SK-N-SH (cell line): ENCODE measurements around the gene S100A2. TPM values are rescaled to one million over a fixed set of nuclear protein-coding genes. Genes with fewer than 3 reads are reported as not detected.

Experiments
- CTCF ChIA-PET: fragments of 300-600, 350-600 bp; formaldehyde crosslinking; extraction: SDS; loops from one replicate; lab custom pipeline; 2021; lab: Yijun Ruan, JAX
- POLR2A ChIA-PET: fragments of 350-600 bp; sonication (Branson Sonifier 250); formaldehyde crosslinking; extraction: SDS; loops from one replicate; lab custom pipeline; 2020; ENCODE audit warnings: antibody characterized with exemption, inconsistent platforms; lab: Yijun Ruan, JAX
- DNase-seq: peaks from one replicate; pipeline ENCODE4 v3.0.0; 2012
- H2AFZ ChIP-seq: fragments of 200-600 bp; sonication (generic); 2 replicates; pipeline ENCODE4 v1.8.1; 2016; ENCODE audit warnings: antibody characterized with exemption, mild to moderate bottlenecking, low read depth
- H3F3A ChIP-seq: fragments of 200-600 bp; sonication (generic); replicated peaks from 2 replicates; pipeline ENCODE3; 2016; ENCODE audit warnings: antibody characterized with exemption, mild to moderate bottlenecking; ENCODE audit not compliant: insufficient read depth
- H3K27ac ChIP-seq, 2 experiments: fragments of 200-500 bp in 1 of 2; fragments of 200-600 bp in 1 of 2; sonication (Bioruptor generic) in 1 of 2; sonication (generic), shearing (Covaris generic) in 1 of 2; 2 replicates each; pipeline versions ENCODE4 v1.5.1 to v1.6.1; 2014 to 2016; ENCODE audit warnings: low read depth in 2 of 2, inconsistent platforms in 1 of 2, low read length in 1 of 2, mild to moderate bottlenecking in 1 of 2, mixed read lengths in 1 of 2
- H3K27me3 ChIP-seq: fragments of 200-600 bp; sonication (generic), shearing (Covaris generic); 2 replicates; pipeline ENCODE4 v1.6.1; 2016; ENCODE audit warnings: mixed run types; ENCODE audit not compliant: insufficient read depth
- H3K36me3 ChIP-seq, 2 experiments: fragments of 200-500 bp in 1 of 2; fragments of 200-600 bp in 1 of 2; sonication (Bioruptor generic) in 1 of 2; sonication (generic) in 1 of 2; replicated peaks in 1 of 2; 2 replicates each; pipeline versions ENCODE3 to v1.5.1; 2014 to 2016; ENCODE audit warnings: low read length in 1 of 2, mild to moderate bottlenecking in 1 of 2; ENCODE audit not compliant: insufficient read depth in 2 of 2, control insufficient read depth in 1 of 2
- H3K4me1 ChIP-seq, 2 experiments: fragments of 200-500 bp in 1 of 2; fragments of 200-600 bp in 1 of 2; sonication (Bioruptor generic) in 1 of 2; sonication (generic), shearing (Covaris generic) in 1 of 2; 2 replicates each; pipeline versions ENCODE4 v1.5.1 to v1.6.1; 2014 to 2016; ENCODE audit warnings: low read depth in 1 of 2, low read length in 1 of 2, mixed run types in 1 of 2; ENCODE audit not compliant: insufficient read depth in 2 of 2, control insufficient read depth in 1 of 2
- H3K4me2 ChIP-seq: fragments of 200-600 bp; sonication (generic), shearing (Covaris generic); 2 replicates; pipeline ENCODE4 v1.6.1; 2017; ENCODE audit warnings: mixed run types
- H3K4me3 ChIP-seq, 2 experiments: fragments of 200-500 bp in 1 of 2; fragments of 200-600 bp in 1 of 2; sonication (Bioruptor generic) in 1 of 2; sonication (generic), shearing (Covaris generic) in 1 of 2; 2 replicates each; pipeline versions ENCODE4 v1.5.1 to v1.8.1; 2014 to 2016; ENCODE audit warnings: low read depth in 2 of 2, inconsistent platforms in 1 of 2, low read length in 1 of 2, mild to moderate bottlenecking in 1 of 2, mixed read lengths in 1 of 2, moderate library complexity in 1 of 2
- H3K79me2 ChIP-seq: fragments of 200-600 bp; sonication (generic); 2 replicates; pipeline ENCODE4 v1.8.1; 2017; ENCODE audit warnings: mild to moderate bottlenecking; ENCODE audit not compliant: insufficient read depth
- H3K9ac ChIP-seq: fragments of 200-600 bp; sonication (generic); 2 replicates; pipeline ENCODE4 v1.6.1; 2017; ENCODE audit warnings: mixed run types
- H3K9me2 ChIP-seq: fragments of 200-600 bp; sonication (generic); 2 replicates; pipeline ENCODE4 v1.6.1; 2017; ENCODE audit warnings: mixed run types
- H3K9me3 ChIP-seq: fragments of 200-600 bp; sonication (generic); 2 replicates; pipeline ENCODE4 v1.6.1; 2017; ENCODE audit warnings: mixed run types, mild to moderate bottlenecking, moderate library complexity
- H4K20me1 ChIP-seq: fragments of 200-600 bp; sonication (generic); 2 replicates; pipeline ENCODE4 v1.6.1; 2017; ENCODE audit warnings: mild to moderate bottlenecking, mixed run types; ENCODE audit not compliant: insufficient read depth
- CHD2 ChIP-seq: fragments of 150-350 bp; IDR thresholded peaks from 2 replicates; pipeline ENCODE4 v1.6.1; 2018; ENCODE audit warnings: low read length; ENCODE audit not compliant: partially characterized antibody
- EZH2phosphoT487 ChIP-seq: fragments of 200-600 bp; sonication (generic); IDR thresholded peaks from 2 replicates; pipeline ENCODE4 v1.6.1; 2017; ENCODE audit warnings: low read depth, mixed run types, mild to moderate bottlenecking, antibody characterized with exemption, moderate library complexity, borderline replicate concordance
- FOSL2 ChIP-seq: IDR thresholded peaks from 2 replicates; pipeline ENCODE4 v1.4.0; 2012; ENCODE audit warnings: low read depth, mild to moderate bottlenecking, moderate library complexity, borderline replicate concordance
- JUND ChIP-seq: IDR thresholded peaks from 2 replicates; pipeline ENCODE4 v1.4.0; 2012
- MEF2A ChIP-seq: IDR thresholded peaks from 2 replicates; pipeline ENCODE4 v1.4.0; 2012; ENCODE audit warnings: low read depth, borderline replicate concordance
- NRF1 ChIP-seq: IDR thresholded peaks from 2 replicates; pipeline ENCODE4 v1.6.1; 2012; ENCODE audit warnings: low read depth, mild to moderate bottlenecking, low read length
- RCOR1 ChIP-seq: fragments of 150-350 bp; IDR thresholded peaks from 2 replicates; pipeline ENCODE4 v1.6.1; 2017; ENCODE audit warnings: antibody characterized with exemption, low read length
- RXRA ChIP-seq: IDR thresholded peaks from 2 replicates; pipeline ENCODE4 v1.4.0; 2012; ENCODE audit warnings: low read depth, mild to moderate bottlenecking, borderline replicate concordance
- SMC3 ChIP-seq: IDR thresholded peaks from 2 replicates; pipeline ENCODE4 v1.6.1; 2012; ENCODE audit warnings: low read depth, low read length, improper control_type of control experiment
- TAF1 ChIP-seq: IDR thresholded peaks from 2 replicates; pipeline ENCODE4 v1.6.1; 2012; ENCODE audit warnings: low read depth, mild to moderate bottlenecking, low read length, moderate library complexity, borderline replicate concordance
- WGBS: methylation state at CpG from one replicate; pipeline ENCODE4 v1.1.6; 2017; ENCODE audit warnings: low lambda C conversion rate; 5-methylcytosine and 5-hydroxymethylcytosine counted together
- polyA plus RNA-seq, 3 experiments: library from polyadenylated mRNA; depleted of rRNA; stranded (reverse); fragments of >200 nt; gene quantifications; 2 replicates each; pipeline ENCODE4 v1.2.3, GENCODE V29; 2012
- TF ChIP-seq, protein P1 (sequence below): IDR thresholded peaks from 2 replicates; pipeline ENCODE4 v1.6.1; 2012; ENCODE audit warnings: mild to moderate bottlenecking, low read depth, low read length, moderate library complexity
- TF ChIP-seq, protein P2 (sequence below): fragments of 200-600 bp; sonication (generic); IDR thresholded peaks from 2 replicates; pipeline ENCODE4 v1.6.1; 2017; ENCODE audit warnings: antibody characterized with exemption, mild to moderate bottlenecking, moderate library complexity
- TF ChIP-seq, protein P3 (sequence below): IDR thresholded peaks from 2 replicates; pipeline ENCODE4 v1.4.0; 2012; ENCODE audit warnings: low read depth, borderline replicate concordance

Gene S100A2
- polyA plus RNA-seq, 1 of the 3 experiments (the other 2 are of a cell fraction) = 31.4 TPM

DNA sequence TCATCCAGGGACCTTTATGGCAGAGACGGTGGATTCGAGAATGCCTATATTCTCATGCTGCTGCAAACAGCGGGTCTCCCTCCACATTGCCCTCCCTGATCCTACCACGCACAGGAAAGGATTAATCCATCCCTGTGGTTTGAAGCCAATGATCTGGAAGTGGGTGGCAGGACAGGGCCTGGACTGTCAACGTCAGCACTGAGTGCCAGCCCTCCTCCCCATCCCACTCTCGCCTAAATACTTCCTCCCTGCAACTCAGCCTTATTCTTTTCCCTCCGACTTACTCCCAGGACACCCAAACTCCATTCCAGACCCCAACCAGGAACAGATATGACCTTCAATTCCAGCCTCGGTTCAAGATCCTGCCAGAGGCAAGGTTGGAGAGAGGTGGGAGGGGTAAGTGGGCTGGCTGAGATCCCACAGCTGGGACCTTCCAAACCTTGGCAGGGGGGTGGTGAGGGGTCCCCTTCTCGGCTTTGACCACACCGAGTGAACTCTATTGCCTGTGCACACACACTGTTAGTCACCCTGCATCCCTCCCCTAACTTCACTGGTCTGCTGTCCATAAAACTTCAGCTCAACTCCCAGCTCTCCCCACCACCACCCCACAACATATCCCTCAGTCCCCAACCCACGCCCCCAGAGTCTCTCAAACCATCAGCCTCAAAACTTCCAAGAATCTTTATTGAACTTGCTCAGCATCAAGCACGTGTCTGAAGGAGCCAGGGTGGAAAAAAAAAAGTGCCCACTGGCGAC lies 22.5 kb downstream of the S100A2 start:
- no peak for DNase-seq
- H3K9me2 ChIP-seq = no peaks in the 10 kb centered on the region
- H4K20me1 ChIP-seq = no peaks in the 10 kb centered on the region
- H3K27me3 ChIP-seq = no peaks in the 10 kb centered on the region
- no peak overlapping the region for H3K4me3 ChIP-seq
- no peak for TF ChIP-seq SMC3
- TF ChIP-seq TAF1 = no peak
- TF ChIP-seq, protein P1, sequence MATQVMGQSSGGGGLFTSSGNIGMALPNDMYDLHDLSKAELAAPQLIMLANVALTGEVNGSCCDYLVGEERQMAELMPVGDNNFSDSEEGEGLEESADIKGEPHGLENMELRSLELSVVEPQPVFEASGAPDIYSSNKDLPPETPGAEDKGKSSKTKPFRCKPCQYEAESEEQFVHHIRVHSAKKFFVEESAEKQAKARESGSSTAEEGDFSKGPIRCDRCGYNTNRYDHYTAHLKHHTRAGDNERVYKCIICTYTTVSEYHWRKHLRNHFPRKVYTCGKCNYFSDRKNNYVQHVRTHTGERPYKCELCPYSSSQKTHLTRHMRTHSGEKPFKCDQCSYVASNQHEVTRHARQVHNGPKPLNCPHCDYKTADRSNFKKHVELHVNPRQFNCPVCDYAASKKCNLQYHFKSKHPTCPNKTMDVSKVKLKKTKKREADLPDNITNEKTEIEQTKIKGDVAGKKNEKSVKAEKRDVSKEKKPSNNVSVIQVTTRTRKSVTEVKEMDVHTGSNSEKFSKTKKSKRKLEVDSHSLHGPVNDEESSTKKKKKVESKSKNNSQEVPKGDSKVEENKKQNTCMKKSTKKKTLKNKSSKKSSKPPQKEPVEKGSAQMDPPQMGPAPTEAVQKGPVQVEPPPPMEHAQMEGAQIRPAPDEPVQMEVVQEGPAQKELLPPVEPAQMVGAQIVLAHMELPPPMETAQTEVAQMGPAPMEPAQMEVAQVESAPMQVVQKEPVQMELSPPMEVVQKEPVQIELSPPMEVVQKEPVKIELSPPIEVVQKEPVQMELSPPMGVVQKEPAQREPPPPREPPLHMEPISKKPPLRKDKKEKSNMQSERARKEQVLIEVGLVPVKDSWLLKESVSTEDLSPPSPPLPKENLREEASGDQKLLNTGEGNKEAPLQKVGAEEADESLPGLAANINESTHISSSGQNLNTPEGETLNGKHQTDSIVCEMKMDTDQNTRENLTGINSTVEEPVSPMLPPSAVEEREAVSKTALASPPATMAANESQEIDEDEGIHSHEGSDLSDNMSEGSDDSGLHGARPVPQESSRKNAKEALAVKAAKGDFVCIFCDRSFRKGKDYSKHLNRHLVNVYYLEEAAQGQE = no peak
- TF ChIP-seq, protein P2, sequence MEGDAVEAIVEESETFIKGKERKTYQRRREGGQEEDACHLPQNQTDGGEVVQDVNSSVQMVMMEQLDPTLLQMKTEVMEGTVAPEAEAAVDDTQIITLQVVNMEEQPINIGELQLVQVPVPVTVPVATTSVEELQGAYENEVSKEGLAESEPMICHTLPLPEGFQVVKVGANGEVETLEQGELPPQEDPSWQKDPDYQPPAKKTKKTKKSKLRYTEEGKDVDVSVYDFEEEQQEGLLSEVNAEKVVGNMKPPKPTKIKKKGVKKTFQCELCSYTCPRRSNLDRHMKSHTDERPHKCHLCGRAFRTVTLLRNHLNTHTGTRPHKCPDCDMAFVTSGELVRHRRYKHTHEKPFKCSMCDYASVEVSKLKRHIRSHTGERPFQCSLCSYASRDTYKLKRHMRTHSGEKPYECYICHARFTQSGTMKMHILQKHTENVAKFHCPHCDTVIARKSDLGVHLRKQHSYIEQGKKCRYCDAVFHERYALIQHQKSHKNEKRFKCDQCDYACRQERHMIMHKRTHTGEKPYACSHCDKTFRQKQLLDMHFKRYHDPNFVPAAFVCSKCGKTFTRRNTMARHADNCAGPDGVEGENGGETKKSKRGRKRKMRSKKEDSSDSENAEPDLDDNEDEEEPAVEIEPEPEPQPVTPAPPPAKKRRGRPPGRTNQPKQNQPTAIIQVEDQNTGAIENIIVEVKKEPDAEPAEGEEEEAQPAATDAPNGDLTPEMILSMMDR = no peak
- TF ChIP-seq FOSL2 = no peak
- TF ChIP-seq RCOR1 = no peak
- TF ChIP-seq NRF1 = no peak
- TF ChIP-seq EZH2phosphoT487 = no peak
- TF ChIP-seq RXRA = no peak
- no peak for TF ChIP-seq JUND
- TF ChIP-seq, protein P3, sequence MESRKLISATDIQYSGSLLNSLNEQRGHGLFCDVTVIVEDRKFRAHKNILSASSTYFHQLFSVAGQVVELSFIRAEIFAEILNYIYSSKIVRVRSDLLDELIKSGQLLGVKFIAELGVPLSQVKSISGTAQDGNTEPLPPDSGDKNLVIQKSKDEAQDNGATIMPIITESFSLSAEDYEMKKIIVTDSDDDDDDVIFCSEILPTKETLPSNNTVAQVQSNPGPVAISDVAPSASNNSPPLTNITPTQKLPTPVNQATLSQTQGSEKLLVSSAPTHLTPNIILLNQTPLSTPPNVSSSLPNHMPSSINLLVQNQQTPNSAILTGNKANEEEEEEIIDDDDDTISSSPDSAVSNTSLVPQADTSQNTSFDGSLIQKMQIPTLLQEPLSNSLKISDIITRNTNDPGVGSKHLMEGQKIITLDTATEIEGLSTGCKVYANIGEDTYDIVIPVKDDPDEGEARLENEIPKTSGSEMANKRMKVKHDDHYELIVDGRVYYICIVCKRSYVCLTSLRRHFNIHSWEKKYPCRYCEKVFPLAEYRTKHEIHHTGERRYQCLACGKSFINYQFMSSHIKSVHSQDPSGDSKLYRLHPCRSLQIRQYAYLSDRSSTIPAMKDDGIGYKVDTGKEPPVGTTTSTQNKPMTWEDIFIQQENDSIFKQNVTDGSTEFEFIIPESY = no peak
- TF ChIP-seq MEF2A = no peak
- no peak for TF ChIP-seq CHD2
- H3F3A ChIP-seq = peaks cover 17% of the 10 kb centered on the region
- POLR2A ChIA-PET = no interaction called here
- no peak overlapping the region for H2AFZ ChIP-seq
- no peak overlapping the region for H3K27ac ChIP-seq
- H3K79me2 ChIP-seq = no peaks in the 10 kb centered on the region
- CTCF ChIA-PET = interaction anchor here (0.9 to 11.8 kb wide), 3 partner anchors 26 to 33 kb away, joined by 4 to 62 read pairs (median 20); no protein-coding TSS in a partner anchor
- WGBS = 87% methylated on average over 13 of the region's 13 CpGs
- H3K9ac ChIP-seq = no peak overlapping the region
- no peaks in the 10 kb centered on the region for H3K36me3 ChIP-seq
- H3K4me1 ChIP-seq = peaks cover 38 to 54% of the 10 kb centered on the region in 2 experiments; a peak in 3 of 4 replicates
- no peaks in the 10 kb centered on the region for H3K9me3 ChIP-seq
- H3K4me2 ChIP-seq = no peak overlapping the region
